Measurements from ENCODE around the gene ZNF479. TPM values are rescaled to one million over a fixed set of nuclear protein-coding genes. Genes with fewer than 3 reads are reported as not detected.
"Not testable (repeated sequence)": the region's sequence is repeated elsewhere in the genome, so short reads cannot be mapped to it uniquely, and the experiment has no call there.

ZNF479 gene
- total RNA-seq, result not detected in 2 replicates

DNA sequence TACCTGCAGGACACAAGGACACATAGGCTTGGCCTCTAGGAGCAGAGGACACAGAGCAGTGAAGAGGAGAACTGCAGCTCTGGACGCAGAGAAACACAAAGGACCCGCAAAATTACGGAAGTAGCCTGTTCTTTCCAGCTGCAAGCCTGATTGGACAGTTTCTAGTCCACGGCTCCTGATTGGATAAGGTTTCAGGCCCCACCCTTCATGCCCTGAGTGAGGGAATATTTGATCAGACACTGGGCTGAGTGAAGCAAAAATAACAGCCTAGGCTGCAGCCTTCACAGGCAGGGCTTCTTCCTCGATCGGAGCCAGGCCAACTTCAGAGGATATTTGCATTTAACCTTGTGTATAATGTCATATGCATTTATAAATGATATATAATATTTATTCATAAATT lies at the start of gene ZNF479:
TSS of gene ZNF479 (minus strand) at position 101 of the 400 bp plus-strand sequence. CDS start 112 bp downstream, outside the sequence.
- H3K4me1 Mint-ChIP-seq (ENCODE audit: low read depth); H3K27me3 Mint-ChIP-seq (ENCODE audit: insufficient read depth); intact Hi-C loops (cut with micrococcal nuclease); H3K4me3 Mint-ChIP-seq; H3K27ac Mint-ChIP-seq; H3K36me3 Mint-ChIP-seq (ENCODE audit: low read depth); DNase-seq (ENCODE audit: low spot score): not testable (repeated sequence)
- peaks cover 47% of the 10 kb centered on the region for H3K9me3 Mint-ChIP-seq

DNA sequence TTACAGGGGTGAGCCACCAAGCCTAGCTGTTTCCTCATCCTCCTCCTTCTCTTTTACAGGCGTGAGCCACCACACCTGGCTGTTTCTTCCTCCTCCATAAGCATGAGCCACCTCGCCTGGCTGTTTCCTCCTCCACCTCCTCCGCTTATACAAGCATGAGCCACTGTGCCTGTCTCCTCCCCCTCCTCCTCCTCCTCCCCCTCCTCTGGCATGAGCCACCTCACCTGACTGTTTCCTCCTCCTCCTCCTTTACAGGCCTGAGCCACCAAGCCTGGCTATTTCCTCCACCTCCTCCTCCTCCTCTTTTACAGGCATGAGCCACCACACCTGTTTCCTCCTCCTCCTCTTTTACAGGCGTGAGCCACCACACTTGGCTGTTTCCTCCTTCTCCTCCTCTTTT lies 49.8 kb upstream of the ZNF479 start:
- Mint-ChIP-seq H3K4me3 (no peak overlapping the region), H3K36me3 (ENCODE audit: low read depth) (no peaks in the 10 kb centered on the region), H3K27ac (no peak overlapping the region), H3K4me1 (ENCODE audit: low read depth) (no peaks in the 10 kb centered on the region), H3K9me3 (peaks cover 26% of the 10 kb centered on the region), H3K27me3 (ENCODE audit: insufficient read depth) (no peaks in the 10 kb centered on the region)
- intact Hi-C loops (cut with micrococcal nuclease), result no loop called here
- DNase-seq (ENCODE audit: low spot score), result no peak

- no peak overlapping the region for H3K27ac Mint-ChIP-seq
- no peaks in the 10 kb centered on the region for H3K4me1 Mint-ChIP-seq (ENCODE audit: low read depth)
- no peak overlapping the region for H3K4me3 Mint-ChIP-seq
- intact Hi-C loops (cut with micrococcal nuclease), result no loop called here
- no peaks in the 10 kb centered on the region for H3K27me3 Mint-ChIP-seq (ENCODE audit: insufficient read depth)
- H3K36me3 Mint-ChIP-seq (ENCODE audit: low read depth), result no peaks in the 10 kb centered on the region
- no peak for DNase-seq (ENCODE audit: low spot score)
- peaks cover 28% of the 10 kb centered on the region for H3K9me3 Mint-ChIP-seq
Measured at GRCh38 chr7:57181281-57181680, 49.0 kb upstream of the ZNF479 start.

DNA sequence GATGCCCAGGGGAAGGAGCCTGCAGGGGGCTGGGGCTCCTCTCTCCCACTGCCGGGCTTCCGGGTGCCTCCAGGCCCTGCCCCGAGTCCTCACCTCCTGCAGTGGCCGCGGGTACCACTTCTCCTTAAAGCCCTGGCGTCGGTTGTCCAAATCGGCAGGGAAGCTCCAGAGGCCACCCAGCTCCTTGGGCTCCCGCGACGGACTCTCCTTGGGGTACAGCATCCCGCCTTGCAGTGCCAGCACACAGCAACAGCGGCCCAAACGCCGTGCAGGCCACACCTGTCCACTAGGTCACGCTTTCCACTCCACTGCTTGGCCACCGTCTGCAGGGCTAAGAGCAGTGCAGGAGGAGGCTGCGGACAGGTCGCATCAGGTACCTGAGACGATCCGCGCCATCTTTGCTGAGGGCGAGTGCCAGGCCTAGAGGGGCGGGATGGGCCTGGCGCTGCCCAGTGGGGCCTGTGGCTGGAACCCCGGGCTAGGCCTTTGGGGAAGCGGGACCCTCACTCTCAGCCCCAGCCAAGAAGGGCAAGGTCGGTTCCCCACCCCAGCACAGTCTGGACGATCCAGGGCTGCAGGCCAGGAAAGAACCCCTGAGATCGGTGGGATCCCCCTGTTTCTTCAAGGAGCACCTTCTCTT lies 47.7 kb upstream of the ZNF479 start:
- Mint-ChIP-seq H3K27me3 (ENCODE audit: insufficient read depth) (no peaks in the 10 kb centered on the region), H3K36me3 (ENCODE audit: low read depth) (no peaks in the 10 kb centered on the region), H3K4me1 (ENCODE audit: low read depth) (no peaks in the 10 kb centered on the region), H3K27ac (no peak overlapping the region), H3K4me3 (no peak overlapping the region), H3K9me3 (peaks cover 28% of the 10 kb centered on the region)
- no peak for DNase-seq (ENCODE audit: low spot score)
- intact Hi-C loops (cut with micrococcal nuclease), result no loop called here

- no peaks in the 10 kb centered on the region for H3K36me3 Mint-ChIP-seq (ENCODE audit: low read depth)
- no peaks in the 10 kb centered on the region for H3K27me3 Mint-ChIP-seq (ENCODE audit: insufficient read depth)
- H3K9me3 Mint-ChIP-seq, result peaks cover 28% of the 10 kb centered on the region
- H3K4me1 Mint-ChIP-seq (ENCODE audit: low read depth), result no peaks in the 10 kb centered on the region
- DNase-seq (ENCODE audit: low spot score), result no peak
- intact Hi-C loops (cut with micrococcal nuclease), result no loop called here
- no peak overlapping the region for H3K27ac Mint-ChIP-seq
- no peak overlapping the region for H3K4me3 Mint-ChIP-seq
Measured at GRCh38 chr7:57178768-57179139, 46.5 kb upstream of the ZNF479 start.

GRCh38 chr7:57177856-57178767 lies 45.9 kb upstream of the ZNF479 start:
- intact Hi-C loops (cut with micrococcal nuclease), result no loop called here
- Mint-ChIP-seq H3K36me3 (ENCODE audit: low read depth) (no peaks in the 10 kb centered on the region), H3K27me3 (ENCODE audit: insufficient read depth) (no peaks in the 10 kb centered on the region)

GRCh38 chr7:57176928-57177635 lies 44.8 kb upstream of the ZNF479 start:
- Mint-ChIP-seq H3K9me3 (peaks cover 22% of the 10 kb centered on the region), H3K4me3 (no peak overlapping the region), H3K27me3 (ENCODE audit: insufficient read depth) (no peaks in the 10 kb centered on the region), H3K4me1 (ENCODE audit: low read depth) (no peaks in the 10 kb centered on the region), H3K27ac (no peak overlapping the region), H3K36me3 (ENCODE audit: low read depth) (no peaks in the 10 kb centered on the region)
- no peak for DNase-seq (ENCODE audit: low spot score)
- intact Hi-C loops (cut with micrococcal nuclease), result no loop called here

More at GRCh38 chr7:57177856-57178767, 45.9 kb upstream of the ZNF479 start:
- Mint-ChIP-seq H3K27ac (no peak overlapping the region), H3K4me3 (no peak overlapping the region), H3K4me1 (ENCODE audit: low read depth) (no peaks in the 10 kb centered on the region), H3K9me3 (peaks cover 28% of the 10 kb centered on the region)
- no peak for DNase-seq (ENCODE audit: low spot score)

GRCh38 chr7:57165285-57165899 lies 33.2 kb upstream of the ZNF479 start:
- intact Hi-C loops (cut with micrococcal nuclease), result no loop called here
- H3K9me3 Mint-ChIP-seq, result peaks cover 50% of the 10 kb centered on the region

DNA sequence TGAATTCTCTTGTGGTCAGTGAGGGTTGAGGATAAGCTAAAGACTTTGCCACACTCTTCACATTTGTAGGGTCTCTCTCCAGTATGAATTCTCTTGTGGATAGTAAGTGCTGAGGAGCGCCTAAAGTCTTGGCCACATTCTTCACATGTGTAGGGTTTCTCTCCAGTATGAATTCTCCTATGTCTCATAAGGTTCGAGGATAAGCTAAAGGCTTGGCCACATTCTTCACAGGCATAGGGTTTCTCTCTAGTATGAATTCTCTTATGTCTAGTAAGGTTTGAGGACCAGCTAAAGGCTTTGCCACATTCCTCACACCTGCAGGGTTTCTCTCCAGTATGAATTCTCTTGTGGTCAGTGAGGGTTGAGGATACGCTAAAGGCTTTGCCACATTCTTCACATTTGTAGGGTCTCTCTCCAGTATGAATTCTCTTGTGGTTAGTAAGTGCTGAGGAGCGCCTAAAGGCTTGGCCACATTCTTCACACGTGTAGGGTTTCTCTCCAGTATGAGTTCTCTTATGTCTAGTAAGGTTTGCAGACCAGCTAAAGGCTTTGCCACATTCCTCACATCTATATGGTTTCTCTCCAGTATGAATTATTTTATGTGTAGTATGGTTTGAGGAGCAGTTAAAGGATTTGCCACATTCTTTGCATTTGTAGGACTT lies 12.0 kb downstream of the ZNF479 start:
- H3K4me3 Mint-ChIP-seq; intact Hi-C loops (cut with micrococcal nuclease); H3K27ac Mint-ChIP-seq; H3K36me3 Mint-ChIP-seq (ENCODE audit: low read depth); H3K27me3 Mint-ChIP-seq (ENCODE audit: insufficient read depth); DNase-seq (ENCODE audit: low spot score); H3K4me1 Mint-ChIP-seq (ENCODE audit: low read depth): not testable (repeated sequence)
- peaks cover 37% of the 10 kb centered on the region for H3K9me3 Mint-ChIP-seq

More at GRCh38 chr7:57165285-57165899, 33.2 kb upstream of the ZNF479 start:
- DNase-seq (ENCODE audit: low spot score), result no peak
- no peak overlapping the region for H3K4me3 Mint-ChIP-seq
- no peaks in the 10 kb centered on the region for H3K36me3 Mint-ChIP-seq (ENCODE audit: low read depth)
- H3K27ac Mint-ChIP-seq, result no peak overlapping the region
- no peaks in the 10 kb centered on the region for H3K27me3 Mint-ChIP-seq (ENCODE audit: insufficient read depth)
- no peaks in the 10 kb centered on the region for H3K4me1 Mint-ChIP-seq (ENCODE audit: low read depth)
